HepG2 (cell line): Measurements from ENCODE around the gene SLC16A3. TPM values are rescaled to one million over a fixed set of nuclear protein-coding genes. Genes with fewer than 3 reads are reported as not detected.

ENCODE experiments used
- ARID2 ChIP-seq: sonication (generic); formaldehyde crosslinking; IDR thresholded peaks from 2 replicates; pipeline ENCODE4 v1.8.1; 2022; ENCODE audit warnings: mild to moderate bottlenecking, missing genetic modification reagents, borderline replicate concordance
- BRF2 ChIP-seq: sonication (generic); formaldehyde crosslinking; IDR thresholded peaks from 2 replicates; pipeline ENCODE4 v1.8.1; 2022; ENCODE audit warnings: mild to moderate bottlenecking, missing genetic modification reagents
- CHD2 ChIP-seq: IDR thresholded peaks from 2 replicates; pipeline ENCODE4 v1.6.1; 2011; ENCODE audit warnings: low read depth, low read length, improper control_type of control experiment
- CREB1 ChIP-seq, 2 experiments: fragments of 450-650 bp in 1 of 2; IDR thresholded peaks; 2 replicates each; pipeline ENCODE4 v1.6.1; 2016 to 2017; ENCODE audit warnings: control low read depth in 1 of 2, mild to moderate bottlenecking in 1 of 2, missing compliant biosample characterization in 1 of 2, missing genetic modification characterization in 1 of 2
- E2F5 ChIP-seq: sonication (generic); formaldehyde crosslinking; conservative IDR thresholded peaks from 2 replicates; pipeline ENCODE4 v1.4.0; 2020; ENCODE audit warnings: missing genetic modification reagents
- ETV5 ChIP-seq: IDR thresholded peaks from 2 replicates; pipeline ENCODE4 v1.6.1; 2018; ENCODE audit warnings: missing biosample characterization, missing genetic modification reagents, inconsistent platforms, borderline replicate concordance
- HOXA5 ChIP-seq: sonication (generic); formaldehyde crosslinking; IDR thresholded peaks from 2 replicates; pipeline ENCODE4 v1.4.0; 2020; ENCODE audit warnings: missing genetic modification reagents
- JDP2 ChIP-seq: sonication (generic); formaldehyde crosslinking; IDR thresholded peaks from 2 replicates; pipeline ENCODE4 v1.8.1; 2022; ENCODE audit warnings: missing genetic modification reagents, borderline replicate concordance
- MXD4 ChIP-seq: IDR thresholded peaks from 2 replicates; pipeline ENCODE4 v1.6.1; 2016; ENCODE audit warnings: mild to moderate bottlenecking, missing biosample characterization, missing genetic modification reagents
- MXI1 ChIP-seq: IDR thresholded peaks from 3 replicates; pipeline ENCODE4 v1.6.1; 2012; ENCODE audit warnings: low read depth, low read length, inconsistent platforms, borderline replicate concordance
- NFAT5 ChIP-seq: sonication (generic); formaldehyde crosslinking; IDR thresholded peaks from 2 replicates; pipeline ENCODE4 v1.4.0; 2020; ENCODE audit warnings: missing genetic modification reagents
- NFE2L1 ChIP-seq: sonication (generic); formaldehyde crosslinking; IDR thresholded peaks from 2 replicates; pipeline ENCODE4 v1.4.0; 2020; ENCODE audit warnings: missing genetic modification reagents, mild to moderate bottlenecking, borderline replicate concordance
- NFYC ChIP-seq: IDR thresholded peaks from 2 replicates; pipeline ENCODE4 v1.6.1; 2016; ENCODE audit warnings: missing genetic modification reagents, missing compliant biosample characterization
- SPEN ChIP-seq: sonication (generic); formaldehyde crosslinking; IDR thresholded peaks from 2 replicates; pipeline ENCODE4 v1.5.1; 2020; ENCODE audit warnings: low read depth, mild to moderate bottlenecking, missing genetic modification reagents
- TAF1 ChIP-seq: sonication (generic); formaldehyde crosslinking; IDR thresholded peaks from 2 replicates; pipeline ENCODE4 v1.4.0; 2020; ENCODE audit warnings: missing genetic modification reagents
- TGIF2 ChIP-seq: IDR thresholded peaks from 2 replicates; pipeline ENCODE4 v1.6.1; 2016; ENCODE audit warnings: control low read depth, missing compliant biosample characterization
- ZNF121 ChIP-seq: sonication (generic); formaldehyde crosslinking; IDR thresholded peaks from 2 replicates; pipeline ENCODE4 v1.5.0; 2020; ENCODE audit warnings: mild to moderate bottlenecking, missing genetic modification reagents
- ZNF230 ChIP-seq: sonication (generic); formaldehyde crosslinking; IDR thresholded peaks from 2 replicates; pipeline ENCODE4 v1.4.0; 2020; ENCODE audit warnings: mild to moderate bottlenecking, missing genetic modification reagents
- ZNF556 ChIP-seq: sonication (generic); formaldehyde crosslinking; IDR thresholded peaks from 2 replicates; pipeline ENCODE4 v1.4.0; 2020; ENCODE audit warnings: mild to moderate bottlenecking, missing genetic modification reagents, borderline replicate concordance
- ZNF567 ChIP-seq: sonication (generic); formaldehyde crosslinking; IDR thresholded peaks from 2 replicates; pipeline ENCODE4 v1.8.1; 2023; ENCODE audit warnings: mild to moderate bottlenecking, missing genetic modification reagents, borderline replicate concordance
- ZNF572 ChIP-seq: sonication (generic); formaldehyde crosslinking; IDR thresholded peaks from 2 replicates; pipeline ENCODE4 v1.5.1; 2020; ENCODE audit warnings: mild to moderate bottlenecking, missing genetic modification reagents
- ZNF879 ChIP-seq: sonication (generic); formaldehyde crosslinking; IDR thresholded peaks from 2 replicates; pipeline ENCODE4 v1.8.1; 2023; ENCODE audit warnings: missing genetic modification reagents
- ZSCAN25 ChIP-seq: sonication (generic); formaldehyde crosslinking; IDR thresholded peaks from 2 replicates; pipeline ENCODE4 v1.8.0; 2022; ENCODE audit warnings: mild to moderate bottlenecking, missing genetic modification reagents
- polyA plus RNA-seq, 8 experiments: library from polyadenylated mRNA; depleted of rRNA in 3 of 8; stranded (reverse) in 7 of 8; unstranded in 1 of 8; fragments of >200 nt; fragmentation: Illumina TruSeq in 4 of 8; extraction: Trizol in 4 of 8; gene quantifications; 2 replicates each; pipeline versions ENCODE4 v1.2.1 to v1.2.3, GENCODE V29; 2011 to 2016; ENCODE audit warnings: low read depth in 4 of 8, missing spikeins in 1 of 8, mixed read lengths in 1 of 8; ENCODE audit not compliant: insufficient read depth in 1 of 8
- total RNA-seq, 5 experiments: library from RNA; depleted of rRNA; stranded (reverse); fragments of >200 nt; fragmentation: Illumina TruSeq; extraction: Trizol; gene quantifications; 2 replicates each; pipeline ENCODE4 v1.2.3, GENCODE V29; 2016; ENCODE audit warnings: low read depth in 1 of 5

Gene SLC16A3
- total and polyA plus RNA-seq, 2 of the 13 experiments (the other 11 are each of a cell fraction or from before 2014, with no cell fraction given), result 242 to 349 TPM

GRCh38 chr17:82273327-82274133 is 44.7 kb downstream of the SLC16A3 start, which contains the start of gene CSNK1D (continued):
- TF ChIP-seq HOXA5 (CRISPR knock-in tag) (peak; percentile 75; the same call in 1 of the 2 replicates), ETV5 (peak; percentile 73), NFE2L1 (CRISPR knock-in tag) (no peak; the same call in 1 of the 2 replicates), ZNF230 (peak; percentile 81; the same call in 1 of the 2 replicates), CHD2 (peak; percentile 75), NFAT5 (CRISPR knock-in tag) (peak; percentile 90; the same call in 1 of the 2 replicates), ZNF556 (CRISPR knock-in tag) (peak; percentile 98), TGIF2 (no peak), TAF1 (CRISPR knock-in tag) (peak; percentile 96), SPEN (CRISPR knock-in tag) (peak; percentile 100; the same call in 1 of the 2 replicates), ZNF572 (CRISPR knock-in tag) (peak; percentile 89; the same call in 1 of the 2 replicates), MXD4 (peak; percentile 79), NFYC (CRISPR knock-in tag) (peak; percentile 22; the same call in 1 of the 2 replicates), ZNF879 (CRISPR knock-in tag) (0 out of 2 replicates have a peak, but pooled peaks have one; percentile 70), ZNF567 (CRISPR knock-in tag) (peak; percentile 43; the same call in 1 of the 2 replicates), MXI1 (peak; percentile 87; the same call in 2 of the 3 replicates), ZNF121 (CRISPR knock-in tag) (no peak), BRF2 (CRISPR knock-in tag) (0 out of 2 replicates have a peak, but pooled peaks have one; percentile 60), CREB1 (IDR thresholded peaks at IDR 0.05) (peak; percentile 99), CREB1 (CRISPR knock-in tag; IDR thresholded peaks at IDR 0.05) (peak; percentile 93), ZSCAN25 (CRISPR knock-in tag) (peak; percentile 96), JDP2 (CRISPR knock-in tag) (no peak), E2F5 (CRISPR knock-in tag) (no peak), ARID2 (CRISPR knock-in tag) (0 out of 2 replicates have a peak, but pooled peaks have one; percentile 65)
